Tibial artery (tissue), 4 donors: Measurements from ENCODE around the gene PTPRN2.

Experiments
- DNase-seq, 2 donors: peaks; one replicate each; pipeline ENCODE4 v3.0.0-alpha.2; 2019
- H3K27ac ChIP-seq, 2 donors: fragments of 200-600 bp; sonication (generic) in 1 of 2; 1 replicate in 1 of 2; 2 replicates in 1 of 2; pipeline ENCODE4 v1.5.1; 2018 to 2019; ENCODE audit warnings: mild to moderate bottlenecking in 1 of 2
- H3K27me3 ChIP-seq, 2 donors: fragments of 200-600 bp; sonication (generic) in 1 of 2; one replicate each; pipeline versions ENCODE4 v1.5.1 to v1.6.0; 2016 to 2019
- H3K36me3 ChIP-seq, 3 donors: fragments of 200-600 bp; sonication (generic) in 2 of 3; one replicate each; pipeline ENCODE4 v1.5.1; 2016 to 2019; ENCODE audit warnings: mild to moderate bottlenecking in 2 of 3
- H3K4me1 ChIP-seq, 4 donors: fragments of 200-600 bp; sonication (generic) in 2 of 4; 1 replicate in 3 of 4; 2 replicates in 1 of 4; pipeline ENCODE4 v1.5.1; 2016 to 2019
- H3K4me3 ChIP-seq, 2 donors: fragments of 200-600 bp; sonication (generic) in 1 of 2; 1 replicate in 1 of 2; 2 replicates in 1 of 2; pipeline ENCODE4 v1.5.1; 2018 to 2019; ENCODE audit warnings: mild to moderate bottlenecking in 2 of 2
- H3K9me3 ChIP-seq, 3 donors: fragments of 200-600 bp; sonication (generic) in 1 of 3; one replicate each; pipeline ENCODE4 v1.5.1; 2016 to 2019
- CTCF ChIP-seq, 2 experiments: fragments of 200-600 bp in 1 of 2; fragments of 450-650 bp in 1 of 2; IDR thresholded peaks; one replicate each; pipeline ENCODE4 v1.5.1; 2017 to 2019; ENCODE audit warnings: antibody characterized with exemption in 2 of 2, mild to moderate bottlenecking in 1 of 2, moderate library complexity in 1 of 2
- intact Hi-C: fragments of 100-400 bp; cut with DNase I; formaldehyde crosslinking; loops from one replicate; pipeline ENCODE4 v1.15.0; 2023; ENCODE audit warnings: low total_unique reads

Gene PTPRN2

GRCh38 chr7:157616426-157616825 lies 971.2 kb downstream of the PTPRN2 start:
- intact Hi-C loops, result no loop called here
- Histone ChIP-seq H3K4me1 (peaks cover 0 to 15% (median 2%) of the 10 kb centered on the region in 4 donors), H3K27ac (no peak overlapping the region), H3K36me3 (no peaks in the 10 kb centered on the region), H3K27me3 (peaks cover 0 to 19% of the 10 kb centered on the region in 2 donors), H3K4me3 (no peak overlapping the region), H3K9me3 (peaks cover 0 to 4% (median 0%) of the 10 kb centered on the region in 3 donors)
- no peak for DNase-seq
- no peak for TF ChIP-seq CTCF (IDR thresholded peaks at IDR 0.05)

- no peak for TF ChIP-seq CTCF (IDR thresholded peaks at IDR 0.05)
- Histone ChIP-seq H3K27me3 (peaks cover 0 to 21% of the 10 kb centered on the region in 2 donors), H3K27ac (no peak overlapping the region), H3K9me3 (no peaks in the 10 kb centered on the region), H3K36me3 (no peaks in the 10 kb centered on the region), H3K4me1 (peaks cover 0 to 15% (median 2%) of the 10 kb centered on the region in 4 donors), H3K4me3 (no peak overlapping the region)
- no peak for DNase-seq
- intact Hi-C loops, result no loop called here
Measured at GRCh38 chr7:157615852-157616251, 971.8 kb downstream of the PTPRN2 start.

- Histone ChIP-seq H3K27ac (no peak overlapping the region), H3K27me3 (peaks cover 0 to 21% of the 10 kb centered on the region in 2 donors), H3K4me1 (peaks cover 0 to 15% (median 2%) of the 10 kb centered on the region in 4 donors), H3K36me3 (no peaks in the 10 kb centered on the region), H3K4me3 (no peak overlapping the region), H3K9me3 (no peaks in the 10 kb centered on the region)
- no peak for TF ChIP-seq CTCF (IDR thresholded peaks at IDR 0.05)
- DNase-seq, result no peak
- intact Hi-C loops, result no loop called here
Measured at GRCh38 chr7:157615101-157615817, 972.4 kb downstream of the PTPRN2 start.

GRCh38 chr7:157614457-157615020 lies 973.1 kb downstream of the PTPRN2 start:
- Histone ChIP-seq H3K4me1 (peaks cover 0 to 15% (median 2%) of the 10 kb centered on the region in 4 donors), H3K27ac (no peak overlapping the region), H3K36me3 (no peaks in the 10 kb centered on the region), H3K27me3 (peaks cover 0 to 21% of the 10 kb centered on the region in 2 donors), H3K4me3 (no peak overlapping the region), H3K9me3 (no peaks in the 10 kb centered on the region)
- DNase-seq, result no peak
- TF ChIP-seq CTCF (IDR thresholded peaks at IDR 0.05), result no peak
- intact Hi-C loops, result no loop called here

- Histone ChIP-seq H3K36me3 (no peaks in the 10 kb centered on the region), H3K27me3 (peaks cover 0 to 21% of the 10 kb centered on the region in 2 donors), H3K4me1 (peaks cover 0 to 15% (median 2%) of the 10 kb centered on the region in 4 donors), H3K27ac (no peak overlapping the region), H3K4me3 (peak overlapping the region; percentile 33 to 40), H3K9me3 (no peaks in the 10 kb centered on the region)
- TF ChIP-seq CTCF (IDR thresholded peaks at IDR 0.05), result no peak
- intact Hi-C loops, result no loop called here
- DNase-seq, result peak in 1 of 2 donors; percentile 13
Measured at GRCh38 chr7:157613575-157614322, 973.9 kb downstream of the PTPRN2 start.
